GM12801 (cell line): ENCODE measurements around the gene C14orf132.

ENCODE experiments used
- TF ChIP-seq, protein P1 (sequence below): IDR thresholded peaks from one replicate; pipeline ENCODE4 v1.5.1; 2011; ENCODE audit warnings: control low read depth; ENCODE audit not compliant: insufficient read length; ENCODE audit errors: extremely low read depth

Gene C14orf132

DNA sequence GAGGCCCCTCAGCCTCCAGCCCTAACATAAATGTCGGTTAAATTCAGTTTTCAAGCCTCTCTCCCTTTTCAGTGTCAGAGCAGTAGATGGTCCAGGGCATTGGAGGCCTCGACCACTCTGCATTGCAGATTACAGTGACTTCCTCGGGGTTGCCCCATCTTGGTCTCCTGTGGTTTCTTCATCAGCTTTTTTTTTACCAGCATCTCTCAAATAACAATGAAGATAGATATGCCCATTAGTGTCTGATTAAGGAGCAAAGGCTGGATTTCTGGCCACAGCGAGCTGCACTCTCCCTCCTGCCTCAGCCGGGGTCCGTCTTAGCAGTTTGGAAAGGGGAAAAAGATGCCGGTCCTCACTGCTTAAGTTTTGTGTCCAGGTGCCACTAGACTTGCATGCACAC lies 49.7 kb downstream of the C14orf132 start:
- TF ChIP-seq, protein P1, sequence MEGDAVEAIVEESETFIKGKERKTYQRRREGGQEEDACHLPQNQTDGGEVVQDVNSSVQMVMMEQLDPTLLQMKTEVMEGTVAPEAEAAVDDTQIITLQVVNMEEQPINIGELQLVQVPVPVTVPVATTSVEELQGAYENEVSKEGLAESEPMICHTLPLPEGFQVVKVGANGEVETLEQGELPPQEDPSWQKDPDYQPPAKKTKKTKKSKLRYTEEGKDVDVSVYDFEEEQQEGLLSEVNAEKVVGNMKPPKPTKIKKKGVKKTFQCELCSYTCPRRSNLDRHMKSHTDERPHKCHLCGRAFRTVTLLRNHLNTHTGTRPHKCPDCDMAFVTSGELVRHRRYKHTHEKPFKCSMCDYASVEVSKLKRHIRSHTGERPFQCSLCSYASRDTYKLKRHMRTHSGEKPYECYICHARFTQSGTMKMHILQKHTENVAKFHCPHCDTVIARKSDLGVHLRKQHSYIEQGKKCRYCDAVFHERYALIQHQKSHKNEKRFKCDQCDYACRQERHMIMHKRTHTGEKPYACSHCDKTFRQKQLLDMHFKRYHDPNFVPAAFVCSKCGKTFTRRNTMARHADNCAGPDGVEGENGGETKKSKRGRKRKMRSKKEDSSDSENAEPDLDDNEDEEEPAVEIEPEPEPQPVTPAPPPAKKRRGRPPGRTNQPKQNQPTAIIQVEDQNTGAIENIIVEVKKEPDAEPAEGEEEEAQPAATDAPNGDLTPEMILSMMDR, result no peak

DNA sequence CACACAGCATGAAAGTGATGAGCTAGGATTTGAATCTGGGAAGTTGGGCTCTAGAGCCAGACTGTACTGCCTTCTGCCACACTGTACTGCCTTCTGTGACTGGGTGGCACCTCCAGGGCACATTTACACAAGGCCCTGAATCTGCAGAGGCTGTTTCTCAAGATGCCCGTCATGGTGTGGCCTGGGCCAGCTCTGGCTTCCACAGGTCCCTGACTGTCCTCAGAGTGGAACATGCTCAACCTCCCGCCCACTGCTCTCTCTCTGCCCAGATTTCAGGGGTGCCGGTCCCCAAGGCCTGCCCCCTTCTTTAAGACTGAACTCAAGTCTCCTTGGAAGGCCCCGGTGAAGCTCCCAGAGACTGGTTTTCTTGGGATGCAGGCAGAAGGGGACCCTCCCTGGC lies 50.2 kb downstream of the C14orf132 start:
- TF ChIP-seq, protein P1, result no peak

DNA sequence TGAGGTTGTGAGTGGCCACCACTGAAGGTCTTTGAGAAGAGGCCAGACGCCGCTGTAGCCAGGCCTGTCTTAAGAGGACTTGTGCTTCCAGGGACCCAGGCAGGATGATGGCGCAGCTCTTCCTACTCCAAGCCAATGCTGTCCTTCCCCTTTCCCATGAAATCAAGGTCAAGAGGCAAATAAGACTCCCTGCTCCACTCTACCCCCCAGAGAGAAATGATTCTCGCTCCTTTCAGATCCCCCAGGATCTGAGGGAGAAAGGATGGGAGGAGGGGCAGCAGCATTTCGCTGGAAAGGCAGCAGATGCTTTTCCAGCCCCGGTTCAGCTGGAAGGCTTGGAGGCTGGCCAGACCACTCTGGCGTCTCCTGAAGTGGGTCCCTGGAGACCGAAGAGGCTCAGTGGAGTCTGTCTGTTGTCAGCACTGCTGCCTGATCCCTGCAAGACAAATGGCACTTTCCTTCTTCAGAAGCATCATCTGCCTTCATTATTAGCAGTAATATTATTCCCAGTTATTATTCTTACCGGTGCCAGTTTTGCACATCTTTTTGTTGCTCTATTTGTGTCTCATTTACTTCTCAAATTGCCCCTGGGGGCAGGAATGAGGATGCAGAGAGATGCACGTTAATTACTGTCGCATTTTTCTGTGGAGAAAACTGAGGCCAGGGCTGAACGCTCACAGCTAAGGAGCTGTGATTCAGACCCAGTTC lies 51.4 kb downstream of the C14orf132 start:
- TF ChIP-seq, protein P1, result no peak

- TF ChIP-seq, protein P1, result no peak
Measured at GRCh38 chr14:96091149-96091693, 52.1 kb downstream of the C14orf132 start.

DNA sequence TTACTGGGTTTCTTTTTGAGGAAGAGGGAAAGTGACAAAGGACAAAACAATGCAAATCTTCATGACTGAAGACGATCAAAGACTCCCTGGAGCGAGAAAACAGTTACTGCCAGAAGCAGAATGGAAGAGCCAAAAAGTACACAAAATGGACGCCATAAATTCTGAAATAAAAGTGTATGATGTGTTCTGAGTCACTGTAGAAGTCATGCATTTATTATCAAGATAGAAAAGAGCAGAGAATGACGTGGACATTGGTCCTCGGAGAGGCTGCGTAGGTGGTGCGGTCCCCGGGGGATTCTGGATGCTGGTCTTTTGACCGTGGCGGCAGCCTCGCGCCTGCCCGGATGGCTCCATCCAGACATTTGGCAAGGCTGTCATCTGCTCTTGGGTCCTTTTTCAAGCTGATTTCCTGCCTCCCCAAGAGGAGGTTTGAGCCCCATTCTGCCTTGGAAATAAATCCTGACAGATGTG lies 52.8 kb downstream of the C14orf132 start:
- TF ChIP-seq, protein P1, result no peak

GRCh38 chr14:96092936-96093335 lies 53.8 kb downstream of the C14orf132 start:
- TF ChIP-seq, protein P1, result no peak

GRCh38 chr14:96094211-96094610 lies 55.0 kb downstream of the C14orf132 start:
- TF ChIP-seq, protein P1, result no peak
